ENCODE results near the gene MAN2A1.

The MAN2A1 gene

GRCh38 chr5:109910874-109911273, 221.1 kb downstream of the MAN2A1 start:
- H3K4me3 ChIP-seq (ENCODE audit: low read depth, low read length) = no peak overlapping the region
- DNase-seq (ENCODE audit: low read depth) = no peak
- no peak for TF ChIP-seq CTCF (IDR thresholded peaks at IDR 0.05; ENCODE audit: low read depth, low read length, missing control alignments)

GRCh38 chr5:109911731-109912130, 222.0 kb downstream of the MAN2A1 start:
- no peak for DNase-seq (ENCODE audit: low read depth)
- no peak for TF ChIP-seq CTCF (IDR thresholded peaks at IDR 0.05; ENCODE audit: low read depth, low read length, missing control alignments)
- no peak overlapping the region for H3K4me3 ChIP-seq (ENCODE audit: low read depth, low read length)

- no peak for TF ChIP-seq CTCF (IDR thresholded peaks at IDR 0.05; ENCODE audit: low read depth, low read length, missing control alignments)
- DNase-seq (ENCODE audit: low read depth) = no peak
- H3K4me3 ChIP-seq (ENCODE audit: low read depth, low read length) = no peak overlapping the region
Measured at GRCh38 chr5:109914906-109915305, 225.2 kb downstream of the MAN2A1 start.

GRCh38 chr5:109916481-109917153, 226.9 kb downstream of the MAN2A1 start:
- H3K4me3 ChIP-seq (ENCODE audit: low read depth, low read length) = no peak overlapping the region
- TF ChIP-seq CTCF (IDR thresholded peaks at IDR 0.05; ENCODE audit: low read depth, low read length, missing control alignments) = no peak
- no peak for DNase-seq (ENCODE audit: low read depth)
